PC-9 (cell line): ENCODE data around the gene NR4A3.

ENCODE experiments used
- CTCF ChIP-seq: fragments of 200-600 bp; sonication (generic); conservative IDR thresholded peaks from 2 replicates; pipeline ENCODE4 v1.6.1; 2017; ENCODE audit warnings: mixed run types, antibody characterized with exemption, mild to moderate bottlenecking, moderate library complexity
- EZH2 ChIP-seq: fragments of 200-600 bp; sonication (generic); IDR thresholded peaks from 2 replicates; pipeline ENCODE4 v1.8.0; 2017; ENCODE audit warnings: antibody characterized with exemption, low read depth

GRCh38 chr9:99819856-99820684 lies 1.6 kb upstream of the NR4A3 start:
- TF ChIP-seq CTCF (no peak), EZH2 (no peak)
